GM12891 (cell line): ENCODE measurements around the gene DENND6A.

ENCODE experiments used
- PAX5 ChIP-seq: IDR thresholded peaks from 2 replicates; pipeline ENCODE4 v1.6.1; 2011; ENCODE audit warnings: low read length, moderate library complexity, mild to moderate bottlenecking; ENCODE audit not compliant: insufficient read depth, severe bottlenecking
- POLR2A ChIP-seq: IDR thresholded peaks from 2 replicates; pipeline ENCODE4 v1.6.1; 2011; ENCODE audit warnings: low read depth, low read length, control low read depth
- POLR2AphosphoS5 ChIP-seq: IDR thresholded peaks from 2 replicates; pipeline ENCODE4 v1.6.1; 2011; ENCODE audit warnings: low read depth, low read length, control low read depth
- POU2F2 ChIP-seq: IDR thresholded peaks from 2 replicates; pipeline ENCODE4 v1.6.1; 2011; ENCODE audit warnings: low read depth, mild to moderate bottlenecking, control low read depth, low read length, moderate library complexity
- SPI1 ChIP-seq: IDR thresholded peaks from 2 replicates; pipeline ENCODE4 v1.6.1; 2011; ENCODE audit warnings: low read depth, low read length, control low read depth
- TAF1 ChIP-seq: IDR thresholded peaks from 2 replicates; pipeline ENCODE4 v1.6.1; 2011; ENCODE audit warnings: low read depth, low read length, control low read depth

GRCh38 chr3:57731311-57731710, 38.4 kb upstream of the DENND6A start:
- TF ChIP-seq POLR2A (no peak), POLR2AphosphoS5 (no peak), TAF1 (no peak), PAX5 (no peak), SPI1 (no peak), POU2F2 (no peak)
